Choroid plexus epithelial cell (primary cell): Measurements from ENCODE around the gene CES5A.
"Not testable (repeated sequence)": the region's sequence is repeated elsewhere in the genome, so short reads cannot be mapped to it uniquely, and the experiment has no call there.

Experiments
- DNase-seq: peaks from one replicate; pipeline ENCODE4 v3.0.0-alpha.2; 2010; ENCODE audit warnings: low read depth
- H3K4me3 ChIP-seq: 2 replicates; pipeline ENCODE4 v1.5.1; 2011; ENCODE audit warnings: low read depth, mild to moderate bottlenecking, control low read depth, low read length, moderate library complexity
- CTCF ChIP-seq: conservative IDR thresholded peaks from 2 replicates; pipeline ENCODE4 v1.5.1; 2011; ENCODE audit warnings: low read depth, mild to moderate bottlenecking, control low read depth, inconsistent platforms, low read length, moderate library complexity

Gene CES5A

GRCh38 chr16:55810451-55810961 is 64.7 kb downstream of the CES5A start:
- DNase-seq, result no peak
- H3K4me3 ChIP-seq, result no peak overlapping the region
- no peak for TF ChIP-seq CTCF

DNA sequence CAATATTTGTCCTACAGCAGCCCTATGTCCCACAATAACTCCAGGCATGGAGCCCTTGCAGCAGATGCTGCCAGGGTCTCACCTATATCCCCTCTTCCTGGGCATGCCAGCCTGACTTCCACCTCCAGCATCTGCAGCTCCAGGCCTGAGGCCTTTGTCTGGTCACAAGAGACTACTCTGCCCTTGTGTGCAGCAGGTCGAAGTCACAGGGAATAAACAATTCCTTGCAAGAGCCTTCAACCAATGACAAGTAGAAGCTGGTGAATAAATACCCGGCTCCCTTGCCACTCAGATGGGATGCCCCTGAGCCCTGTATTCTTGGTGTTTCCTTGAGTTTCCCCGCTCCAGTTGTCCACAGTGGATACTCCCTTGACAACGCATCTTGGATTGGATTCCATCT is 65.3 kb downstream of the CES5A start:
- H3K4me3 ChIP-seq, result no peak overlapping the region
- TF ChIP-seq CTCF, result no peak

DNA sequence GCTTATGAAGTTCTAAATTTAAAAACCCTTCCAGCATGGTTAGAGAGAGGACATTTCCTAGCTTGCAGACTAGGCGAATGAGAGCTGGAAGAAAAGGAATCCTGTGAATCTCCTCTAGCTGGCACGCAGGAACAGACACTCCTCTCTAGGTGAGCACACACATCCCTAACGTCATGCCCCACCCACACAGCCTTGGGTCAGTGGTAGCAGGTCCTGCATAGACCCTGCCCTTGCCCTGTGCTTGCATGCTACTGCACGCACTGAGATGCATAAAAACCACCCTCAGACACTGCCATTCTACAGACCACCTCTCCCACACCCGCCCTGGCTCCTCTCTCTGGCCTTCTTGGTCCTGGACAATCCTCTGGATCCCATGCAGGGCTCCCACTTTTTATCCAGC is 65.8 kb downstream of the CES5A start:
- no peak overlapping the region for H3K4me3 ChIP-seq
- TF ChIP-seq CTCF, result no peak
- no peak for DNase-seq

More for the DNA sequence above, 65.3 kb downstream of the CES5A start:
- no peak for DNase-seq

DNA sequence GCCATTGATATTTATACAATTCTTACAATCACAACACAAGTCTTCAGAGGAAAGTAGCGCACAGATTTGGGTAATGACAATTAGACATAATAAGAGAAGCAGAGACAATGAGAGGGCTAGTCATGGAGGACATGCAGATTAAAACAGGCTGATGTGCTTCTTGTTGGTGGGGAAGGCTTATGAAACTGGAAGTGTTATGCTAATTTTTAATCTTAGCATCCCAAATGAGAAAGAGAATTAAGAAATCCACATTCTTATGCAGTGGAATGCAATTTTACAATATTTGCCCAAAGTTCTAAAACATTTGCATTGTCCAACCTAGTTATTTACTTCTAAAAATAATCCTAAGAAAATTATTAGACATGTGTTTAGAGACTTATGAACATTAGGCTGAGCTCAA is 66.9 kb downstream of the CES5A start:
- H3K4me3 ChIP-seq, DNase-seq: not testable (repeated sequence)

DNA sequence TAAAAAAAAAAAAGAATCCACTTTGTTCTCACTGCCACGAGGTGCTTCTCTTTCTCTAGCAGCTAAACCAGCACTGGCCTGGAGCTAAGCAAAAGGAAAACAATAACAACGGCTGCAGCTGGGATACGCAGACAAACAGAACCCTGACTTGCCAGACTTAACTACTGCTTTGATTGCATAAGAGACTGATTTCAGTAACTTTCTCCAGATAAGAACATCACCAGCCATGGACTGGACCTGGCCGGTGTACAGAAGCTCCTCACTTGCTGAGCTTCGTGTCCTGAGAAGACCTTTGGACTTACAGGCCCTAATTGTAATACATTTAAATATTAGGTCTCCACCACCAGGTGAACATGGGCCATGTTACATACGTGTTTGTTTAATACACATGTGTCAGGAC is 70.1 kb downstream of the CES5A start:
- DNase-seq, result not testable (repeated sequence)

GRCh38 chr16:55803681-55804080 is 71.5 kb downstream of the CES5A start:
- DNase-seq, H3K4me3 ChIP-seq: not testable (repeated sequence)

More for the DNA sequence above, 70.1 kb downstream of the CES5A start:
- H3K4me3 ChIP-seq, result not testable (repeated sequence)
